ENCODE data around the gene PPFIA4.

The PPFIA4 gene

GRCh38 chr1:203041351-203041932 lies 15.2 kb downstream of the PPFIA4 start:
- no peak for DNase-seq

DNA sequence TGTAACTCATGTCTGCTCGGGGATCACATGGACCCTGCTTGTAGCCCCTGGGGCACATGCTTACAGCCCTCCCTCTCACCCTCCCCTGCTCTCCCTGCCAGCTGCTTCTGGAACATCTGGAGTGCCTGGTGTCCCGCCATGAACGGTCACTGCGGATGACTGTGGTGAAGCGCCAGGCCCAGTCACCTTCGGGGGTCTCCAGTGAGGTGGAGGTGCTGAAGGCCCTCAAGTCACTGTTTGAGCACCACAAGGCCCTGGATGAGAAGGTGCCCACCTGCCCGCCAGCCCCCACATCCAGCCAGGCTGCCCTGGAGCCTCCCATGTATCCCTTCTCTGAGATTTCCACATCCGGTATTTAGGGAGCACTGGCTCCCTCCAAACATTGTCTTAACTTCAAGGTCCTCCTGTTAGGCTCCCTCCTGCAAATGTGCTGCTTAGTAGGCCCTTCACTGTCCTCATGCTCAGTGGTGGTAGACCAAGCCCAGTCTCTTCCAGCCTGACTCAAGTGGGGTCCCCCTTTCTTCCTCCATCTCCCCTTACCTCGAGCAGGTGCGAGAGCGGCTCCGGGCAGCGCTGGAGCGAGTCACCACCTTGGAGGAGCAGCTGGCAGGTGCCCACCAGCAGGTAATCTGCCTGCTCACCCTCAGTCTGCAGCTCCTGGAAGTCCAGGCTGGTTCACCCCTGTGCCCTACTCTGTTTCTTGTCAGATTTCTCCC lies 17.7 kb downstream of the PPFIA4 start:
- no peak for DNase-seq

- DNase-seq, result no peak
Measured at GRCh38 chr1:203044546-203045250, 18.4 kb downstream of the PPFIA4 start.

- no peak for DNase-seq
Measured at GRCh38 chr1:203045336-203045735, 19.0 kb downstream of the PPFIA4 start.

GRCh38 chr1:203045821-203046594 lies 19.7 kb downstream of the PPFIA4 start:
- DNase-seq, result no peak

- DNase-seq, result no peak
Measured at GRCh38 chr1:203046984-203047630, 20.8 kb downstream of the PPFIA4 start.

- DNase-seq, result no peak
Measured at GRCh38 chr1:203048086-203048485, 21.8 kb downstream of the PPFIA4 start.

- DNase-seq, result no peak
Measured at GRCh38 chr1:203048555-203049051, 22.3 kb downstream of the PPFIA4 start.

DNA sequence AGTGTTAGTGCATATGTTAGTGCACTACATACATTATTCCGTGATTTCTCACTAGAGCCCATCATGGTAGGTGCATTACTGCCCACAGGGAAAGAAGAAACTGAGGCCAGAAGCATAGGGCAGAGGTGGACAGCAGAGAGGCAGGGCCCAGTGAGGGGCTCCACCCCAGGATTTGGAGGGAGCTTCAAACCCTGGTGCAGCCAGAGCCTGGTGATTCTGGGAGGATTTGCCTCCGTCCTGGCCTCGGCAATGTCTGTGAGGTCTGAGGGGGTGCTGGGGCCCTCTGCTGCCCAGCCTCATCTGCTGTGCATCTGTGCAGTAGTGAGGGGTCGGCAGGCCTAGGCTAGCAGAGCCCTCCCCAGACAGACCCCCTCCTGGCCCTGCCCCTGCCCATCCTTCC lies 22.8 kb downstream of the PPFIA4 start:
- no peak for DNase-seq

DNA sequence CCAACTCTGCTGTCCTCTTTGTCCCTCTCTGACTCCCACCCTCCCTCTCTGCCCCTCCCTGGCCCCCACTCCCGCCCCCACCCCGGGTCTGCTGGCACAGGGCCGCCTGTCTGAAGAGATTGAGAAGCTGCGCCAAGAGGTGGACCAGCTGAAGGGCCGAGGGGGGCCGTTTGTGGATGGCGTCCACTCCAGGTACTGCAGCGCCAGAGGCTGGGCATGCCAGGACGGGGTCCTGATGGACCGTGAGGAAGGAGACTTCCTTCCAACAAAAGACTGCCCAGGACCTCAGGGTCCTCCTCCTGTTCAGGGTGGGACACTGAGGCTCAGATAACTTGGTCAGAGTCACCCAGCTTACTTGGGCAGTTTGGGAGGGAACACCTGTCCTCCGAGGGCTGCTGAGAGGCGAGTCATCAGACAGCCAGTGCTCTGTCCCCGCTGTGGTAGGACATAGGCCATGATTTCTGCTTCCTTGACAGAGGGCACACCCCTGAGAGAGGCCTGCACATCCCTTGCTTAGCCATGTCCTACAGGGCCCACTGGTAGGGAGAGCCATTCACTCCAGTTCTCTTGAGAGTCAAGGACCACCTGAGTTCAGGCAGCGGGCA lies 23.4 kb downstream of the PPFIA4 start:
- DNase-seq, result no peak

GRCh38 chr1:203050826-203051225 lies 24.5 kb downstream of the PPFIA4 start:
- no peak for DNase-seq

GRCh38 chr1:203051841-203052324 lies 25.6 kb downstream of the PPFIA4 start:
- no peak for DNase-seq

DNA sequence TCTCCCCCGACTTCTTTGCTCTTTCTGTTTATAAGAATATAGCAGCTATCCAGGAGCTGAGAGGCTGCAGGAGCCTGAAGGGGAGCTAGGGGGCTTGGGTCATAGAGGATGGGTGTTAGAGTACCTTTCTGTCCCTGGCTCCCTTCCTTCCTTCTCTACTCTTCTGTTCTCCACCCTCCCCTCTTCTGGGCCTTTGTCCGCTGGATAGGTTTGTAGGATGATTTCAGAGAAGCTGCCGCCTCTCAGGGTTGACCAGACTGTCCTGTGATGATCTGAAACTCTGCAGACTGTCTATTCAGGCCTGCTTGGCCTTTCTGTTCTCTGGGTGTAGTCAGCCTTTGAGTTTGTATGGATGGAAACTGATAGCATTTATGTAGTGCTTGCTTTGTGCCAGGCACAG lies 26.3 kb downstream of the PPFIA4 start:
- no peak for DNase-seq

DNA sequence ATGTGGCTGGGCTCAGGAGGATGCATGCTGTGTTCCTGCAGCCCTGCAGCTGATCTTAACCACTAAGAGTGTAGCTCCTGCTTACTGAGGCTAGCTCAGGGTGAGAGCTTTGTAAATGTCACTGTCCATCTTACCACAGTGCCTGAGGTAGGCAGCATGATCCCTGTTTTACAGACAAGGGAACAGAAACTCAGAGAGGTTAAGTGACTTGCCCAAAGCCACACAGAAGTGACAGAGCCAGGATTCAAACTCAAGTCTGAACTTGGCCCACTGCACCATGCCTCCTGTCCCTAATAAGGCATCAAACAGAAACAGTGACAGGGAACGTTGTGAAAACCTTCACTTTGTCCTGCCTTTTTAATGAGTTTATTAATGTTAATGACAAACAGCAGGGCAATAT lies 27.9 kb downstream of the PPFIA4 start:
- no peak for DNase-seq

DNA sequence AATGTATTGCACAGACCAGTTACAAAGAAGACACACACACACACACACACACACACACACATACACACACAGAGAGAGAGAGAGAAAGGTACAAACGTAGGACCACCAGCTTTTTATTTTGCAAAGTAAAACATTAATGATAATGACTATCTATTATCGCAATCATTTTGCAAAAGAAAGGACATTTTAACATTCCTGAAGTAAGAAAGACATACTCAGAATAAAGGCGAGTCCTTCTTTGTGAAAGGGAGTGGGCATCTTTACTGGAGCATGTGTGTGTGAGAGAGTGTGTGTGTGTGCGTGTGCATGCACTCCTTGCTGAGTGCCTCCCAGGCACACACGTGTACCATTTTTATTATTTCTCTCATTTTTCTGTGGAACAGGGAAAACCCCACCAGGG lies 28.4 kb downstream of the PPFIA4 start:
- DNase-seq, result no peak

DNA sequence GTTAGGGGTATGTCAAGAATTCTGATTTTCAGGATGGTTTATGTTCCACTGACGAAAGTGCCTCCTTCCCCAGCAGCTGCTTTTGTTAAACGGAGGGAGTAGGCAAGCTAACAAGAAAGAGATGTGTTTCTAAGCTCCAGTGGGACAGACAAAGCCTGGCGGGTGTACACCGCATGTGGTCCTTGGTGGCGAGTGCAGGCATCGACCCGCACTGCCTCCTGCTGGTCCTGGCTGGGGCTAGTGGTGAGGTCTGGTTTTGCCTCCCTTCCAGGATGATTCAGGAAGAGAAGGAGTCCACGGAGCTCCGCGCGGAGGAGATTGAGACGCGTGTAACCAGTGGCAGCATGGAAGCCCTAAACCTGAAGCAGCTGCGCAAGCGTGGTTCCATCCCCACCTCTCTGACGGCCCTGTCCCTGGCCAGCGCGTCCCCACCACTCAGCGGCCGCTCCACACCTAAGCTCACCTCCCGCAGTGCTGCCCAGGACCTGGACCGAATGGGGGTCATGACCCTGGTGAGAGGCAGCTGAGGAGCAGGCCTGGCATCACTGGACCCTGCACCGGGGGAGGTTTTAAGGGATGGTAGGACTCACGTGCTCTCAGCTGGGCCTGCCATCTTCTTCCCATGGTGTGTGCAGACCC lies 29.0 kb downstream of the PPFIA4 start:
- DNase-seq, result no peak

DNA sequence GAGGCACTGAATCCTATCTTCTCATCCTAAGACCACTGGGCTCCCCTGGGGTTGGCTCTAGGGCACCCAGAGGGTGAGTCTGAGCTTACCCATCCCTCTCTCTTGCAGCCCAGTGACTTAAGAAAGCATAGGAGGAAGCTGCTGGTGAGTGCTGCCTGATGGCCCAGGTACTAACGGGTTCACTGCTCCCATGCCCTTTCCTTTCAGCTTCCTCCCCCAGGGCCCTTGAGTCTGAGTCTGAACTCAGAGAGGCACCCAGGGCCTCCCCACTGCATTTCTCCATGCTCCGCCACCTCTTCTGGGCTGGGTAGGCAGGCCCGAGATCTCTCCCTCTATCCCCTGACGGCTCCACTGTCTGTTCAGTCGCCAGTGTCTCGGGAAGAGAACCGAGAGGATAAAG lies 29.7 kb downstream of the PPFIA4 start:
- DNase-seq, result no peak

- no peak for DNase-seq
Measured at GRCh38 chr1:203056516-203056915, 30.2 kb downstream of the PPFIA4 start.

DNA sequence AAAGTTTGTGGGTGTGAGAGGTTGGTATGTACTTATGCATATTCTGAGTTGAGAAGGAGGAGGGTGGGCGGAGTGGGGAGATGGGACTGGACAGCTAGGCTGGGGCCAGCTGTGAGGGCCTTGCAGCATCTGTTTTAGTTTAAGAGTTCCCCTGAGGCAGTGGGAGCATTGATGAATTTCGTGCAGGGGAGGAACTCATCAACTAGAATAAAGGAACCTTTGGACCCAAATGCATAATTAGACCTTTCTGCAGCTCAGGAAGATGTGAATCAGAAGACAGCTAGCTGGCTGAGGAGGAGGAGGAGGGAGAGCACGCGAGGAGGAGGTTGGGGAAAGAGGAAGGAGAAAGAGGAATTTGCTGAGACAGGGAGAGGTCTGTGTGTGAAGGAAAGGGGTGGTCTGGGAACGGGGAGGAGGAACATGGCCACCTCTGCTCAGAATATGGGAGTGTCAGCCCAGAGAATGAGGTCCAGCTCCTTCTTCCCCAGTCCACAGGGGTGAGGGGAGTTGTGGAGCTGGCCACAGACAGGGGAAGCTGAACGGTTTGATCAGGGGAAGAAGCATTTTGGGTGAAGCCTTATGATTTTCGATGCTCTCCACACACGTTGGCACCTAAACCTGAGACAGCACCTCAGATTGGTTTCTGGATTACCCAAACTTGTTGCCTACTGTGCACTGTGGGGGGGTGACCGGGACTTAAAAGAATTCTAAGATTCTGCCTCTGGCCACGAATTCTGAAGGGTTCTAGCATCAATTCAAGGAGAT lies 31.8 kb downstream of the PPFIA4 start:
- no peak for DNase-seq

GRCh38 chr1:203058676-203058935 lies 32.3 kb downstream of the PPFIA4 start:
- no peak for DNase-seq

DNA sequence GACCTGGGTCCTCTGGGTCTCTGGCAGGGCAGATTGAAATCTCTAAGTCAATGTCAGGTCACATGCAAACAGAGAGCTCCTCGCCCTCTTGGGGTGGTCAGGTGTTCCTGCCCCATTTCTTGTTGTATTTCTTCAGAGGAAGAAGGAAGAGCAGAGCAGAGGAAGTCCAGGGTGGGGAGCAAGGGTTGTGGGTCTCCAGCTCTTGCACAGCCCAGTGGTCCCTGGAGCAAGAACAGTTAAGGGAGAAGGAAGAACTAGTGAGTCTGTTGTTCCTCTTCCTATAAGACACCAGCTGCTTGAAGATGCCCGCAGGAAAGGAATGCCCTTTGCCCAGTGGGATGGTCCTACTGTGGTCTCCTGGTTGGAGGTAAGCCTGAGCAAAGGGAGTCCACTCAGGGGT lies 33.2 kb downstream of the PPFIA4 start:
- no peak for DNase-seq
